ENCODE data around the gene GLTP.

GLTP gene

DNA sequence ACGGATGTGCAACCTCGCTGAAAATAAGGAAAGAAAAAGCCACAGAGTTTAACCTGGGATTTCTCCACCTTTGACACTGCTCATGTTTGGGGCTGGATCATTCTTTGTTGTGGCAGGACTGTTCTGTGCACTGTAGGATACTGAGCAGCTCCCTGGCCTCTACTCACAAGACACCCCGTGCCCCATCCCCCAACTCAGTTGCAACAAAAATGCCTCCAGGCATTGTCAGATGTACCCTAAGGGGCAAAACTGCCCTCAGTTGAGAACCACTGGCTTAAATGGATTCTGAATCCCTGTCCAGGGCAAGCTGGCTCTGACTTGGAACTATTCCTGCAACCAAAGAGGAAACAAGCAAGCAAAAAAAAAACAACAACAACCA lies 2.1 kb downstream of the GLTP start:
- no peak for DNase-seq (ENCODE audit: low read depth, low spot score)
- Histone ChIP-seq H3K4me3 (ENCODE audit: low read length) (no peak overlapping the region), H3K27ac (ENCODE audit: low read length) (no peak overlapping the region), H3K36me3 (ENCODE audit: control insufficient read depth, insufficient read depth, low read length) (no peaks in the 10 kb centered on the region), H3K27me3 (ENCODE audit: control insufficient read depth, insufficient read depth, low read length) (no peaks in the 10 kb centered on the region), H3K4me1 (ENCODE audit: control insufficient read depth, insufficient read depth, low read length) (peaks cover 5% of the 10 kb centered on the region), H3K9me3 (ENCODE audit: control insufficient read depth, insufficient read depth, low read length) (no peaks in the 10 kb centered on the region)
- no CpG with 5 or more reads among the region's 3 CpGs for WGBS (ENCODE audit: insufficient coverage, insufficient read length)

DNA sequence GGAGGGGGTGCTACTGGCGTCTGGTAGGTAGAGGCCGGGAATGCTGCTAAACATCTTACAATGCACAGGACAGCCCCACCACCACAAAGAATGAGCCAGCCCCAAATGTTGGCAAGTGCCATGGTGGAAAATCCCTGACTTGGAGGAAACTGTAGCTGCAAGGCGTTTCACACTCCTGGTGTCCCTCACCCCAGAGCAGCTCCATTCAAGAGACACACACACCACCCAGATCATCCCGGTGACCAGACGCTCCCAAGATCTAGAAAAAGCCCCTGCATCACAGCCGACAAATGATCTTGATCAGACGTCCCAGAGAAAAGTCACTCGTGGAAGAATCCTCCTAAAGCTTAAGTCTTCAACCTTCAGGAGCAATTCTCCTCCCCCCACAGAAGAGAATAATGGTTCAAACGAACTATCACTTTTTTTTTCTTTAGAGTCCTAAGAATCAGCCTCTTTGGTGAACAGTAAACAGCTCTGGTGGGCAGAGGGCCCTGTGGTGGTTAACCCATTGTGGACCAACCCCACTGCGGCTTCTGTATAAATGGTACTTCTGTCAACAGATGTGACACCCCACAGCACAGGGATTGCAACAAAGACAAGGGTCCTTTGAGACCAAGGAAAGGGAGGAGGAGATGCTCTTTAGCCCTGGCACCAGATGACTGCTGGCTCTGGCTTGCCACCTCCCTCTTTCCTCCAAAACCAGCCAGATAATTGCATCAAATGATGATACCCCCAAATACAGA lies 2.7 kb downstream of the GLTP start:
- no peak overlapping the region for H3K4me3 ChIP-seq (ENCODE audit: low read length)
- DNase-seq (ENCODE audit: low read depth, low spot score) = no peak
- H3K4me1 ChIP-seq (ENCODE audit: control insufficient read depth, insufficient read depth, low read length) = peaks cover 5% of the 10 kb centered on the region
- no CpG with 5 or more reads among the region's 10 CpGs for WGBS (ENCODE audit: insufficient coverage, insufficient read length)
- no peaks in the 10 kb centered on the region for H3K9me3 ChIP-seq (ENCODE audit: control insufficient read depth, insufficient read depth, low read length)
- no peak overlapping the region for H3K27ac ChIP-seq (ENCODE audit: low read length)
- no peaks in the 10 kb centered on the region for H3K36me3 ChIP-seq (ENCODE audit: control insufficient read depth, insufficient read depth, low read length)
- no peaks in the 10 kb centered on the region for H3K27me3 ChIP-seq (ENCODE audit: control insufficient read depth, insufficient read depth, low read length)

DNA sequence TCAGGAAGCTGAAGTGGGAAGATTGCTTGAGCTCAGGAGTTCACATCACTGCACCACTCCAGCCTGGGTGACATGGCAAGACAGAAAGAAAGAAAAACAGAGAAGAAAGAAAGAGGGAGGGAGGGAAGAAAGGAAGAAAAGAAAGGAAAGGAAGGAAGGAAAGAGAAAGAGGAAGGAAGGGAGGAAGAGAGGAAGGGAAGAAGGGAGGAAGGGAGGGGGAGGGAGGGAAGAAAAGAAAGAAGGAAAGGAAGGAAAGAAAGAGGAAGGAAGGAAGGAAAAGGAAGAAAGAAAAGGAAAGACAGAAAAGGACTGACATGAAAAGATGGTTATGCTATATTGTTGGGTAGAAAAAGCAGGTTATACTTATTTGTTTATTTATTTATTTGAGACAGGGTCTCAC lies 3.9 kb downstream of the GLTP start:
- no peak overlapping the region for H3K27ac ChIP-seq (ENCODE audit: low read length)
- H3K9me3 ChIP-seq (ENCODE audit: control insufficient read depth, insufficient read depth, low read length) = no peaks in the 10 kb centered on the region
- no peaks in the 10 kb centered on the region for H3K36me3 ChIP-seq (ENCODE audit: control insufficient read depth, insufficient read depth, low read length)
- no peak overlapping the region for H3K4me3 ChIP-seq (ENCODE audit: low read length)
- no peaks in the 10 kb centered on the region for H3K27me3 ChIP-seq (ENCODE audit: control insufficient read depth, insufficient read depth, low read length)
- H3K4me1 ChIP-seq (ENCODE audit: control insufficient read depth, insufficient read depth, low read length) = peaks cover 3% of the 10 kb centered on the region; the same call in 1 of the 2 replicates
- no peak for DNase-seq (ENCODE audit: low read depth, low spot score)

DNA sequence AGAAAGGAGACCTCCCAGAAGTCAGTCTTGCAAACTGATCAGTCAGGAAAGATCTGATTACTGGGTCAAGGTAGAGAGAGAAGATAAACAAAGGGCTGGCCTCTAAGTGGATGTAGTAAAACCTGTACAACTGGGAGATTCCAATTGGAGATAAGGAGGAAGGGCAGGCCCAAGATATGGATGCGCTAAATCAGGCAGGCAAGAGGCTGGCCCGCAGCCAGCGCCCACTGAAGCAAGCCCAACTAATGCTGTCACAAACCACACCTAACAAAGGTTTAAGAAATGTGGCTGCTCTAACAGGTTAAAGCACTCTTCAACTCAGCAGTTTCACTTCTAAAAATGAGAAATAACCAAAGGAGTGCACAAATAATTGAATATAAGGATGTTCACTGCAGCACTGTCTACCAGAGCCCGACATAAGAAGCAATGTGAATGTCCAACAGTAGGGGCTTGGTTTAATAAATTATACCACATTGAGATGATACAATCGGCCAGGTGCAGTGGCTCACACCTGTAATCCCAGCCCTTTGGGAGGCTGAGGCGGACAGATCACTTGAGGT lies 4.7 kb downstream of the GLTP start:
- no peak overlapping the region for H3K27ac ChIP-seq (ENCODE audit: low read length)
- H3K9me3 ChIP-seq (ENCODE audit: control insufficient read depth, insufficient read depth, low read length) = no peaks in the 10 kb centered on the region
- peaks cover 2% of the 10 kb centered on the region; the same call in 1 of the 2 replicates for H3K4me1 ChIP-seq (ENCODE audit: control insufficient read depth, insufficient read depth, low read length)
- no peaks in the 10 kb centered on the region for H3K27me3 ChIP-seq (ENCODE audit: control insufficient read depth, insufficient read depth, low read length)
- no peaks in the 10 kb centered on the region for H3K36me3 ChIP-seq (ENCODE audit: control insufficient read depth, insufficient read depth, low read length)
- no peak for DNase-seq (ENCODE audit: low read depth, low spot score)
- no CpG with 5 or more reads among the region's 6 CpGs for WGBS (ENCODE audit: insufficient coverage, insufficient read length)
- no peak overlapping the region for H3K4me3 ChIP-seq (ENCODE audit: low read length)

DNA sequence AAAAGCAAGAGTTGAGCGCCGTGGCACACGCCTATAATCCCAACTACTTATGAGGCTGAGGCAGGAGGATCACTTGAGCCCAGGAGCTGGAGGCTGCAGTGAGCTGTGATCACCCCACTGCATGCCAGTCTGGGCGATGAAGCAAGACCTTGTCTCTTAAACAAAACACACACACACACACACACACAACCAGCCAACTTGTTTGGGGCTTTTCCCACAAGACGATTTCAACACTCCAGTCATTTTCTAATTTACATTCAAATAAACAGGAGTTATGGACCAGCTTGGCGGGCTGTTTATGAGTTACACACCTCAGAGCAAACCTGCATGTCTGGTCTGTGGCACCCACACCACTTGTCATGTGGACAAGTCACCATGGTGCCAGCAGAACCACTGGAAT lies 6.7 kb downstream of the GLTP start:
- no peak for DNase-seq (ENCODE audit: low read depth, low spot score)
- H3K27ac ChIP-seq (ENCODE audit: low read length) = no peak overlapping the region
- H3K9me3 ChIP-seq (ENCODE audit: control insufficient read depth, insufficient read depth, low read length) = no peaks in the 10 kb centered on the region
- H3K27me3 ChIP-seq (ENCODE audit: control insufficient read depth, insufficient read depth, low read length) = no peaks in the 10 kb centered on the region
- H3K4me1 ChIP-seq (ENCODE audit: control insufficient read depth, insufficient read depth, low read length) = no peaks in the 10 kb centered on the region
- H3K4me3 ChIP-seq (ENCODE audit: low read length) = no peak overlapping the region
- no peaks in the 10 kb centered on the region for H3K36me3 ChIP-seq (ENCODE audit: control insufficient read depth, insufficient read depth, low read length)
- WGBS (ENCODE audit: insufficient coverage, insufficient read length) = no CpG with 5 or more reads among the region's 6 CpGs

DNA sequence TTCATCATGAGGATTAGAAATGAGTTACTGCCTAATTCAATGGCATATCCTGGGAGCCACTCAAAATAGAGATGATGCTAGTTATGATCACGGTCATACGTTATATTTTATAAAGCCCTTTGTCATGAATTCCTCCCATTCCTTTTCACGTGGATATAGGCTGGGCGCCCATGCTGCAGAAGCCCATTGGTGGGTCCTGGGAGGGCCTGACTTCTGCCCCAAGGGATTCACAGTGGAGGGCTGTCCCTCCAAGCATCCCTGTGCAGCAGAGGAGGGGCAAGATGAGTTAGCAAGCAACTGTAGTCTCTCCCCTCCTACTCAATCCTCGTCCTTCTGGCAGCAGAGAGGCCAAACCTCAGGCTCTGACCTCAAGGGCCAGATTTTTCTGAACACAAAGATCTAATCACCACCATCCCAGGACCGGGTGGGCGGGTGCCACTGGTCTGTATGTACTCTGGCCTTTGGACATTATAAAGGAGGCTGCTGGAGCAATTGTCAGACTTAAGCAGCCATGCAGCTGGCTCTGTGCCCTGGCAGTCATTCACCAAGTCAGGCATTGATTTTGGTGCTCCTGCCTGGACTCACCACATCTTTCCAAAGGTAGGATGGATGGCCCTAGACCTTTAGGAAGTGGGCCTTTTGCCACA lies 8.6 kb downstream of the GLTP start:
- no CpG with 5 or more reads among the region's 7 CpGs for WGBS (ENCODE audit: insufficient coverage, insufficient read length)
- H3K27ac ChIP-seq (ENCODE audit: low read length) = no peak overlapping the region
- H3K9me3 ChIP-seq (ENCODE audit: control insufficient read depth, insufficient read depth, low read length) = no peaks in the 10 kb centered on the region
- no peak overlapping the region for H3K4me3 ChIP-seq (ENCODE audit: low read length)
- no peaks in the 10 kb centered on the region for H3K27me3 ChIP-seq (ENCODE audit: control insufficient read depth, insufficient read depth, low read length)
- H3K4me1 ChIP-seq (ENCODE audit: control insufficient read depth, insufficient read depth, low read length) = no peaks in the 10 kb centered on the region
- DNase-seq (ENCODE audit: low read depth, low spot score) = no peak
- no peaks in the 10 kb centered on the region for H3K36me3 ChIP-seq (ENCODE audit: control insufficient read depth, insufficient read depth, low read length)

DNA sequence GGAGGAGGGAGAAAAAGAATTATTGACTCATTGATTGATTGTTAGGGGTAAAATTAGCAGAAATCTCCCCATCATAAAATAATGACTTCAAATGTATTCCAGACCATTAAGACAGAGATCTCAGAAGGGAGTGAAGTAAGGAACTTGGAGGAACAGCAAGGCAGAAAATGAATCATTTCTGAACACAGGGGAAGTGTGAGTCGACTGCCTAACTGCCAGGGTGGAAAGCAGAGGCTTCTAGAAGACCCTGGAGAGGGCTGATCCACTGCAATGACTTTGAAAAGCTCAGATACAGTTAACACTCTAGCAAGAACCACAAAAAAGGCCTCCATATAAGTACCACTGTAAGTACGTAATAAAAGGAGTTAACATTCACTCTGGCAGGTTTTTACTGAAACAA lies 9.7 kb downstream of the GLTP start:
- H3K27ac ChIP-seq (ENCODE audit: low read length) = no peak overlapping the region
- no peaks in the 10 kb centered on the region for H3K36me3 ChIP-seq (ENCODE audit: control insufficient read depth, insufficient read depth, low read length)
- no peaks in the 10 kb centered on the region for H3K27me3 ChIP-seq (ENCODE audit: control insufficient read depth, insufficient read depth, low read length)
- H3K9me3 ChIP-seq (ENCODE audit: control insufficient read depth, insufficient read depth, low read length) = no peaks in the 10 kb centered on the region
- DNase-seq (ENCODE audit: low read depth, low spot score) = no peak
- no peak overlapping the region for H3K4me3 ChIP-seq (ENCODE audit: low read length)
- WGBS (ENCODE audit: insufficient coverage, insufficient read length) = no CpG with 5 or more reads among the region's 2 CpGs
- no peaks in the 10 kb centered on the region for H3K4me1 ChIP-seq (ENCODE audit: control insufficient read depth, insufficient read depth, low read length)

DNA sequence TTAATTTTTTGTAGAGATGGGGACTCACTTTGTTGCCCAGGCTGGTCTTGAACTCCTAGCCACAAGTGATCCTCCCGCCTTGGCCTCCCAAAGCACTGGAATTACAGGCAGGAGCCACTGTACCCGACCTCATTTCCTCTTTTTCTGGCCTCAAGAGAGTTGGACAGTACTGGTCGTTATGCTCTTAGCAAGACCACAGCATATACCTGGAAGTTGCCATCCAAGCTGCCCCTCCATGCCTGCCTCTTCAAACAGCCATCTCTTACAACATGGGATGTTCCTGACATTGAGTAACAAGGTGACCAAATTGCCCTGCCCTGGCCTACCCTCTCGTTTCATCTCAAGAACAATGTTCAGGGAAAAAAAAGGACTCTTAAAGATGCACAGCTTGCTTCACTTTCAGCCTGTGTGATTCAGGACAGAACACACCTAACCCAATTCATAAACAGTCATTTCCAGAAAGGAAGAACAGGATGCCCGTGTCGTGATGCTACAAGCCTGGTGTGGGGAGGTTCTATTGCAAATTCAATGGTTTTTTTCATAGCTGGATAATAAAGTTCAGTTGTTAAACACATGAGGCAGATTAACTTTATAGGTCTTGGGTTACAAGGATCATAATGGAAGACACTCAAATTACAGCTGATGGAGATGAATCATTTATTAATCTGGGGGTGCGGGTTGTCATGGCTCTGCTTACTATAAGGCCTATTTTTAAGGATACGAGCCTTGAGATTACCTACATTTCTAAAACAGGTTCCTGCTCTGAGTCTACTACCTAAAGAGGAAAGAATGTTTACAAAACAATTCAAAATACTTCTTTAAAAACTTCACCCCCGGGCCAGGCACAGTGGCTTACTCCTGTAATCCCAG lies 11.9 kb downstream of the GLTP start:
- no peak for DNase-seq (ENCODE audit: low read depth, low spot score)
- peaks cover 2% of the 10 kb centered on the region; the same call in 1 of the 2 replicates for H3K4me1 ChIP-seq (ENCODE audit: control insufficient read depth, insufficient read depth, low read length)
- H3K27me3 ChIP-seq (ENCODE audit: control insufficient read depth, insufficient read depth, low read length) = no peaks in the 10 kb centered on the region
- H3K36me3 ChIP-seq (ENCODE audit: control insufficient read depth, insufficient read depth, low read length) = no peaks in the 10 kb centered on the region
- H3K9me3 ChIP-seq (ENCODE audit: control insufficient read depth, insufficient read depth, low read length) = no peaks in the 10 kb centered on the region
- no peak overlapping the region for H3K27ac ChIP-seq (ENCODE audit: low read length)
- no peak overlapping the region for H3K4me3 ChIP-seq (ENCODE audit: low read length)
- no CpG with 5 or more reads among the region's 9 CpGs for WGBS (ENCODE audit: insufficient coverage, insufficient read length)

DNA sequence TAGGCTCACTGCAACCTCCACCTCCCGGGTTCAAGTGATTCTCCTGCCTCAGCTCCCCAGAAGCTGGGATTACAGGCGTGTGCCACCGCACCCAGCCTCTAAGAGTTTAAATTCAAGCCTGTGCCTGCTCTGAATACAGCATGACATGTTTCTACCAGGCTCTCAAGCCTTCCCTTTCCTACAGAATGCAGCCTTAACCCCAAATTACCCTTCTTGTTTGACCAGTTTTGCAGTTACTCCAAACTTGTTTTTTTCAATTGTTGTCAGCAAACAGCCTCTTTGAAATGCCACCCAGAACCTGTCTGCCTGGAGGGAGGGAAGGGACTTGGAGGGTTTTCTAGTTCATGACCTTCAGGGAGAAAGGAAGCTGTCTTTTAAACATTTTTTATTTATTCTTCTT lies 15.4 kb downstream of the GLTP start:
- DNase-seq (ENCODE audit: low read depth, low spot score) = no peak
- Histone ChIP-seq H3K4me1 (ENCODE audit: control insufficient read depth, insufficient read depth, low read length) (peaks cover 2% of the 10 kb centered on the region; the same call in 1 of the 2 replicates), H3K9me3 (ENCODE audit: control insufficient read depth, insufficient read depth, low read length) (no peaks in the 10 kb centered on the region), H3K4me3 (ENCODE audit: low read length) (no peak overlapping the region), H3K27me3 (ENCODE audit: control insufficient read depth, insufficient read depth, low read length) (no peaks in the 10 kb centered on the region), H3K36me3 (ENCODE audit: control insufficient read depth, insufficient read depth, low read length) (no peaks in the 10 kb centered on the region), H3K27ac (ENCODE audit: low read length) (no peak overlapping the region)
- no CpG with 5 or more reads among the region's 3 CpGs for WGBS (ENCODE audit: insufficient coverage, insufficient read length)
